ENCODE results near the gene LIG1.

LIG1 gene

GRCh38 chr19:48169939-48170803 is at the start of gene LIG1, which contains the start of gene ZSWIM9:
TSS of gene LIG1 (minus strand) at chr19:48170344. CDS start at chr19:48165566, 4,778 bp downstream.
TSS of gene ZSWIM9 (plus strand) at chr19:48170680. CDS start at chr19:48171803, 1,123 bp downstream.
- DNase-seq, result peak; percentile 94

GRCh38 chr19:48218997-48219396 is 48.9 kb upstream of the LIG1 start:
- DNase-seq, result no peak

- no peak for DNase-seq
These were observed 46.8 kb upstream of the LIG1 start for GRCh38 chr19:48216933-48217332.

- no peak for DNase-seq
These were observed 43.8 kb upstream of the LIG1 start for GRCh38 chr19:48213959-48214358.

- no peak for DNase-seq
These were observed 39.9 kb upstream of the LIG1 start for GRCh38 chr19:48210005-48210404.

GRCh38 chr19:48206397-48207093 is 36.4 kb upstream of the LIG1 start:
- no peak for DNase-seq

- DNase-seq, result peak; percentile 99
These were observed 33.9 kb upstream of the LIG1 start for GRCh38 chr19:48203794-48204628.

- no peak for DNase-seq
These were observed 33.2 kb upstream of the LIG1 start for GRCh38 chr19:48203222-48203793.

GRCh38 chr19:48196933-48197665 is 27.0 kb upstream of the LIG1 start:
- DNase-seq, result no peak

GRCh38 chr19:48196321-48196763 is 26.2 kb upstream of the LIG1 start:
- DNase-seq, result no peak

- no peak for DNase-seq
These were observed 25.0 kb upstream of the LIG1 start for GRCh38 chr19:48194844-48195830.

GRCh38 chr19:48194041-48194843 is 24.1 kb upstream of the LIG1 start:
- DNase-seq, result no peak

GRCh38 chr19:48192750-48193149 is 22.6 kb upstream of the LIG1 start:
- DNase-seq, result no peak

- DNase-seq, result no peak
These were observed 20.7 kb upstream of the LIG1 start for GRCh38 chr19:48190885-48191284.

GRCh38 chr19:48190288-48190884 is 20.2 kb upstream of the LIG1 start:
- peak; percentile 39 for DNase-seq

- DNase-seq, result no peak
These were observed 16.4 kb upstream of the LIG1 start for GRCh38 chr19:48186541-48186991.

GRCh38 chr19:48186015-48186414 is 15.9 kb upstream of the LIG1 start:
- no peak for DNase-seq

GRCh38 chr19:48183356-48183755 is 13.2 kb upstream of the LIG1 start:
- no peak for DNase-seq

GRCh38 chr19:48182434-48182833 is 12.3 kb upstream of the LIG1 start:
- DNase-seq, result no peak
